HL-60 (cell line): Measurements from ENCODE around the gene VWA3B.

Experiments
- CTCF ChIP-seq: IDR thresholded peaks from one replicate; pipeline ENCODE4 v1.5.1; 2011; ENCODE audit warnings: low read length, control low read depth, inconsistent platforms; ENCODE audit not compliant: insufficient read depth
- POLR2AphosphoS5 ChIP-seq: IDR thresholded peaks from 2 replicates; pipeline ENCODE4 v1.6.1; 2012; ENCODE audit warnings: low read depth
- REST ChIP-seq: IDR thresholded peaks from 2 replicates; pipeline ENCODE4 v1.6.1; 2012; ENCODE audit warnings: low read depth; ENCODE audit not compliant: insufficient replicate concordance

- TF ChIP-seq CTCF (no peak), REST (no peak), POLR2AphosphoS5 (no peak)
These were observed 166.6 kb downstream of the VWA3B start for GRCh38 chr2:98253461-98254070.
